ENCODE results near the gene GPM6B.
A peak's percentile ranks its signal among the peaks of the same experiment; 100 is the strongest.
"Not testable (repeated sequence)": the region's sequence is repeated elsewhere in the genome, so short reads cannot be mapped to it uniquely, and the experiment has no call there.

Gene GPM6B

GRCh38 chrX:13732246-13733067, 84.4 kb downstream of the GPM6B start:
- peaks cover 73% of the 10 kb centered on the region for H3K4me1 Mint-ChIP-seq
- H3K4me3 Mint-ChIP-seq: peak overlapping the region; percentile 99
- H3K36me3 Mint-ChIP-seq: peaks cover 27% of the 10 kb centered on the region

GRCh38 chrX:13730523-13730922, 86.4 kb downstream of the GPM6B start:
- Mint-ChIP-seq H3K36me3 (peaks cover 39% of the 10 kb centered on the region), H3K4me1 (peaks cover 78% of the 10 kb centered on the region)
- not testable (repeated sequence) for H3K27ac Mint-ChIP-seq, H3K27me3 Mint-ChIP-seq, H3K9me3 Mint-ChIP-seq, H3K4me3 Mint-ChIP-seq

More at GRCh38 chrX:13732246-13733067, 84.4 kb downstream of the GPM6B start:
- Mint-ChIP-seq H3K27ac (peak overlapping the region; percentile 52), H3K27me3 (no peaks in the 10 kb centered on the region), H3K9me3 (no peaks in the 10 kb centered on the region)

GRCh38 chrX:13726583-13726982, 90.3 kb downstream of the GPM6B start:
- Mint-ChIP-seq H3K4me3 (peak overlapping the region; percentile 33), H3K4me1 (peaks cover 78% of the 10 kb centered on the region), H3K36me3 (peaks cover 29% of the 10 kb centered on the region)
- not testable (repeated sequence) for H3K9me3 Mint-ChIP-seq, H3K27ac Mint-ChIP-seq, H3K27me3 Mint-ChIP-seq

GRCh38 chrX:13724878-13725277, 92.0 kb downstream of the GPM6B start:
- H3K4me1 Mint-ChIP-seq: peaks cover 76% of the 10 kb centered on the region
- H3K27me3 Mint-ChIP-seq, H3K27ac Mint-ChIP-seq, H3K4me3 Mint-ChIP-seq, H3K9me3 Mint-ChIP-seq: not testable (repeated sequence)
- peaks cover 25% of the 10 kb centered on the region for H3K36me3 Mint-ChIP-seq

- H3K4me3 Mint-ChIP-seq: no peak overlapping the region
- H3K9me3 Mint-ChIP-seq: no peaks in the 10 kb centered on the region
- H3K4me1 Mint-ChIP-seq: peaks cover 74% of the 10 kb centered on the region
- H3K36me3 Mint-ChIP-seq: peaks cover 12% of the 10 kb centered on the region
- H3K27me3 Mint-ChIP-seq: no peaks in the 10 kb centered on the region
- H3K27ac Mint-ChIP-seq: peak overlapping the region; percentile 39
These were observed 94.9 kb downstream of the GPM6B start for GRCh38 chrX:13721819-13722519.

GRCh38 chrX:13721371-13721770, 95.5 kb downstream of the GPM6B start:
- Mint-ChIP-seq H3K4me1 (peaks cover 69% of the 10 kb centered on the region), H3K36me3 (peaks cover 8% of the 10 kb centered on the region)

More at GRCh38 chrX:13721371-13721770, 95.5 kb downstream of the GPM6B start:
- Mint-ChIP-seq H3K27ac (peak overlapping the region; percentile 46), H3K9me3 (no peaks in the 10 kb centered on the region), H3K27me3 (no peaks in the 10 kb centered on the region), H3K4me3 (no peak overlapping the region)

All from activated naive CD4-positive, alpha-beta T cell treated with anti-CD3 and anti-CD28 coated beads, Interleukin-2, amount 50 U/mL, for 24 hours (primary cell).